ENCODE results near the gene POLD2. TPM values are rescaled to one million over a fixed set of nuclear protein-coding genes. Genes with fewer than 3 reads are reported as not detected.

Gene POLD2
- total RNA-seq, 2 donors from 2014 or later = 38.7 to 43.8 TPM

GRCh38 chr7:44110719-44111635, 12.4 kb downstream of the POLD2 start:
- no peak for DNase-seq (ENCODE audit: low spot score)
- H3K36me3 ChIP-seq = peaks cover 67% of the 10 kb centered on the region
- peak overlapping the region; percentile 50 to 100 for H3K27ac ChIP-seq

DNA sequence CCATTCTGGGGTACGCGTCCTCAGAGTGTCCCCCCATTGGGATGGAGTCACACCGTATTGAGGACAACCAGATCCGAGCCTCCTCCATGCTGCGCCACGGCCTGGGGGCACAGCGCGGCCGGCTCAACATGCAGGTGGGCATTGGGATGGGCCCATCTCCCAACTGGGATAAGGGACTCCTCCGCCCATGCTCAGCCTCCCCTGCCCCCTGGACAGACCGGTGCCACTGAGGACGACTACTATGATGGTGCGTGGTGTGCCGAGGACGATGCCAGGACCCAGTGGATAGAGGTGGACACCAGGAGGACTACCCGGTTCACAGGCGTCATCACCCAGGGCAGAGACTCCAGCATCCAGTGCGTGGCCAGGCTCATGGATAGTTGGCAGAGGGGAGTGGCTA, 13.4 kb downstream of the POLD2 start:
- no peaks in the 10 kb centered on the region for H3K27me3 ChIP-seq (replicated peaks; ENCODE audit: insufficient read depth)

More at GRCh38 chr7:44110719-44111635, 12.4 kb downstream of the POLD2 start:
- no peaks in the 10 kb centered on the region for H3K27me3 ChIP-seq (replicated peaks; ENCODE audit: insufficient read depth)
- no peak for ATAC-seq (ENCODE audit: insufficient number of reproducible peaks, low FRiP score, low read depth)
- peaks cover 30 to 86% of the 10 kb centered on the region in 2 donors for H3K4me1 ChIP-seq (ENCODE audit: control insufficient read depth in 1 of 2, low read depth in 2 of 2)
- H3K4me3 ChIP-seq = no peak overlapping the region
- TF ChIP-seq CTCF (IDR thresholded peaks at IDR 0.05) = no peak
- no peaks in the 10 kb centered on the region for H3K9me3 ChIP-seq

GRCh38 chr7:44108768-44109750, 14.3 kb downstream of the POLD2 start:
- ATAC-seq (ENCODE audit: insufficient number of reproducible peaks, low FRiP score, low read depth) = no peak
- peak overlapping the region; percentile 99 to 100 for H3K27ac ChIP-seq
- no peaks in the 10 kb centered on the region for H3K27me3 ChIP-seq (replicated peaks; ENCODE audit: insufficient read depth)
- peaks cover 30 to 82% of the 10 kb centered on the region in 2 donors for H3K4me1 ChIP-seq (ENCODE audit: control insufficient read depth in 1 of 2, low read depth in 2 of 2)
- no peak overlapping the region for H3K4me3 ChIP-seq
- H3K9me3 ChIP-seq = no peaks in the 10 kb centered on the region
- H3K36me3 ChIP-seq = peaks cover 64% of the 10 kb centered on the region
- no peak for TF ChIP-seq CTCF (IDR thresholded peaks at IDR 0.05)
- no peak for DNase-seq (ENCODE audit: low spot score)

More for the DNA sequence above, 13.4 kb downstream of the POLD2 start:
- Histone ChIP-seq H3K36me3 (peaks cover 67% of the 10 kb centered on the region), H3K4me1 (ENCODE audit: control insufficient read depth in 1 of 2, low read depth in 2 of 2) (peaks cover 30 to 91% of the 10 kb centered on the region in 2 donors), H3K27ac (peak overlapping the region; percentile 99 to 100), H3K4me3 (no peak overlapping the region), H3K9me3 (no peaks in the 10 kb centered on the region)
- ATAC-seq (ENCODE audit: insufficient number of reproducible peaks, low FRiP score, low read depth) (no peak), DNase-seq (ENCODE audit: low spot score) (no peak)
- no peak for TF ChIP-seq CTCF (IDR thresholded peaks at IDR 0.05)

GRCh38 chr7:44107961-44108767, 15.2 kb downstream of the POLD2 start:
- no peak for DNase-seq (ENCODE audit: low spot score)
- no peak for ATAC-seq (ENCODE audit: insufficient number of reproducible peaks, low FRiP score, low read depth)
- Histone ChIP-seq H3K27me3 (replicated peaks; ENCODE audit: insufficient read depth) (no peaks in the 10 kb centered on the region), H3K4me1 (ENCODE audit: control insufficient read depth in 1 of 2, low read depth in 2 of 2) (peaks cover 30 to 84% of the 10 kb centered on the region in 2 donors), H3K36me3 (peaks cover 57% of the 10 kb centered on the region), H3K4me3 (peak overlapping the region; percentile 78), H3K27ac (peak overlapping the region; percentile 99 to 100), H3K9me3 (no peaks in the 10 kb centered on the region)
- no peak for TF ChIP-seq CTCF (IDR thresholded peaks at IDR 0.05)
